ENCODE data around the gene PAFAH1B2. TPM values are rescaled to one million over a fixed set of nuclear protein-coding genes. Genes with fewer than 3 reads are reported as not detected.
"Not testable (repeated sequence)": the region's sequence is repeated elsewhere in the genome, so short reads cannot be mapped to it uniquely, and the experiment has no call there.

Gene PAFAH1B2
- total RNA-seq, 1 experiment from 2014 or later = 153 TPM

DNA sequence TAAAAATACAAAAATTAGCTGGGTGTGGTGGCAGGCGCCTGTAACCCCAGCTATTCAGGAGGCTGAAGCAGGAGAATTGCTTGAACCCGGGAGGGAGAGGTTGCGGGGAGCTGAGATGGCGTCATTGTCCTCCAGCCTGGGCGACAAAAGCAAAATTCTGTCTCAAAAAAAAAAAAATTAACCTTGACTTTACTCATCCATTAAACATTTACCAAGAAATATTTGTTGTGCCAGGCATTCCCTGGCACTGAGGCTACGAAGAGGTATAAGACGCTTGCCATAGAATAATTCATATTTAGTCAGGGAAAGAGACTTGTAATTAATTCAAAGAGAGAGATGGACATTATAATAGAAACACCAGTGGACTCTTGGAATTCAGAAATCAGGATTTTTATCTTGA lies 13.2 kb upstream of the PAFAH1B2 start:
- Histone ChIP-seq H3K9me3 (ENCODE audit: low read depth, low read length, poor library complexity, severe bottlenecking) (no peaks in the 10 kb centered on the region), H3K4me1 (ENCODE audit: insufficient read depth, low read length, poor library complexity, severe bottlenecking) (no peaks in the 10 kb centered on the region), H3K27me3 (replicated peaks; ENCODE audit: insufficient read depth, low read depth, low read length, poor library complexity) (no peaks in the 10 kb centered on the region), H3K4me3 (ENCODE audit: low read depth, low read length, poor library complexity, severe bottlenecking) (no peak overlapping the region), H3K36me3 (ENCODE audit: insufficient read depth, low read length, poor library complexity, severe bottlenecking) (no peaks in the 10 kb centered on the region), H3K27ac (ENCODE audit: low read depth, low read length, poor library complexity, severe bottlenecking) (no peak overlapping the region)
- TF ChIP-seq, protein P1, sequence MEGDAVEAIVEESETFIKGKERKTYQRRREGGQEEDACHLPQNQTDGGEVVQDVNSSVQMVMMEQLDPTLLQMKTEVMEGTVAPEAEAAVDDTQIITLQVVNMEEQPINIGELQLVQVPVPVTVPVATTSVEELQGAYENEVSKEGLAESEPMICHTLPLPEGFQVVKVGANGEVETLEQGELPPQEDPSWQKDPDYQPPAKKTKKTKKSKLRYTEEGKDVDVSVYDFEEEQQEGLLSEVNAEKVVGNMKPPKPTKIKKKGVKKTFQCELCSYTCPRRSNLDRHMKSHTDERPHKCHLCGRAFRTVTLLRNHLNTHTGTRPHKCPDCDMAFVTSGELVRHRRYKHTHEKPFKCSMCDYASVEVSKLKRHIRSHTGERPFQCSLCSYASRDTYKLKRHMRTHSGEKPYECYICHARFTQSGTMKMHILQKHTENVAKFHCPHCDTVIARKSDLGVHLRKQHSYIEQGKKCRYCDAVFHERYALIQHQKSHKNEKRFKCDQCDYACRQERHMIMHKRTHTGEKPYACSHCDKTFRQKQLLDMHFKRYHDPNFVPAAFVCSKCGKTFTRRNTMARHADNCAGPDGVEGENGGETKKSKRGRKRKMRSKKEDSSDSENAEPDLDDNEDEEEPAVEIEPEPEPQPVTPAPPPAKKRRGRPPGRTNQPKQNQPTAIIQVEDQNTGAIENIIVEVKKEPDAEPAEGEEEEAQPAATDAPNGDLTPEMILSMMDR (conservative IDR thresholded peaks at IDR 0.05; ENCODE audit: low read depth, low read length) = no peak
- no peak for TF ChIP-seq EZH2 (IDR thresholded peaks at IDR 0.05; ENCODE audit: borderline replicate concordance, low read depth, low read length, poor library complexity, severe bottlenecking)
- intact Hi-C loops (cut with micrococcal nuclease; ENCODE audit: unreplicated experiment) = loop anchor here (5.0 kb wide), 1 partner anchor 76 kb away; no protein-coding TSS in a partner anchor
- ChIA-PET CTCF (interaction anchor here (0.6 kb wide), 1 partner anchor 277 kb away, joined by 3 read pairs; no protein-coding TSS in a partner anchor), POLR2A (ENCODE audit: low non-redundant PET) (no interaction called here)
- no TSS peak for BruUV-seq (replicated peaks)
- DNase-seq (ENCODE audit: low spot score) = no peak

GRCh38 chr11:117134431-117134830 lies 9.7 kb upstream of the PAFAH1B2 start:
- DNase-seq (ENCODE audit: low spot score) = no peak
- ChIA-PET CTCF (interaction anchor here (0.7 kb wide), 1 partner anchor 98 kb away, joined by 4 read pairs; the partner anchor contains the start of gene RNF214), POLR2A (ENCODE audit: low non-redundant PET) (no interaction called here)
- Histone ChIP-seq H3K36me3 (ENCODE audit: insufficient read depth, low read length, poor library complexity, severe bottlenecking) (no peaks in the 10 kb centered on the region), H3K4me3 (ENCODE audit: low read depth, low read length, poor library complexity, severe bottlenecking) (no peak overlapping the region), H3K9me3 (ENCODE audit: low read depth, low read length, poor library complexity, severe bottlenecking) (no peaks in the 10 kb centered on the region), H3K4me1 (ENCODE audit: insufficient read depth, low read length, poor library complexity, severe bottlenecking) (no peaks in the 10 kb centered on the region), H3K27ac (ENCODE audit: low read depth, low read length, poor library complexity, severe bottlenecking) (no peak overlapping the region), H3K27me3 (replicated peaks; ENCODE audit: insufficient read depth, low read depth, low read length, poor library complexity) (no peaks in the 10 kb centered on the region)
- no TSS peak for BruUV-seq (replicated peaks)
- no peak for TF ChIP-seq EZH2 (IDR thresholded peaks at IDR 0.05; ENCODE audit: borderline replicate concordance, low read depth, low read length, poor library complexity, severe bottlenecking)
- TF ChIP-seq, protein P1 (conservative IDR thresholded peaks at IDR 0.05; ENCODE audit: low read depth, low read length) = no peak
- intact Hi-C loops (cut with micrococcal nuclease; ENCODE audit: unreplicated experiment) = loop anchor here (5.0 kb wide), 1 partner anchor 73 kb away; no protein-coding TSS in a partner anchor

DNA sequence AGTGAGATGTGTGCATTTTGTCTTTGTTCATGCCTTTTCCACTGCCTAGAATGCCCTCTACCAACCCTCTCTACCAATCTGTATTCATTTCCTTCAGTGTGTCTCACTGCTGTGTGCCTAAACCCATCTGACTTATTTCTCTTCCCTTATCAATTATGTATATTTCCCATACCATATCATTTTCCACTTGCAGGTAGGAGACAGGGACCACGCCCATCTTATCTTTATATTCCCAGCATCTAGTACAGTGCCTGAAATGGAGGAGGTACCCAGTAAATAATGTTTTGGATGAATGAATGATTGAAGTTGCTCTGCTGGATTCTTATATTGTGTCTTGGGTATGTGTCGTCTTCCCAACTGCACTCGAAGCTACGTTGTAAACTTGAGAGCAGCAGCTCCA lies 9.1 kb upstream of the PAFAH1B2 start:
- H3K4me1 ChIP-seq (ENCODE audit: insufficient read depth, low read length, poor library complexity, severe bottlenecking); H3K27ac ChIP-seq (ENCODE audit: low read depth, low read length, poor library complexity, severe bottlenecking); H3K9me3 ChIP-seq (ENCODE audit: low read depth, low read length, poor library complexity, severe bottlenecking); H3K27me3 ChIP-seq (replicated peaks; ENCODE audit: insufficient read depth, low read depth, low read length, poor library complexity); H3K4me3 ChIP-seq (ENCODE audit: low read depth, low read length, poor library complexity, severe bottlenecking); BruUV-seq (replicated peaks); H3K36me3 ChIP-seq (ENCODE audit: insufficient read depth, low read length, poor library complexity, severe bottlenecking); POLR2A ChIA-PET (ENCODE audit: low non-redundant PET); CTCF ChIA-PET; DNase-seq (ENCODE audit: low spot score): not testable (repeated sequence)
- intact Hi-C loops (cut with micrococcal nuclease; ENCODE audit: unreplicated experiment) = loop anchor here (5.0 kb wide), 1 partner anchor 72 kb away; no protein-coding TSS in a partner anchor

DNA sequence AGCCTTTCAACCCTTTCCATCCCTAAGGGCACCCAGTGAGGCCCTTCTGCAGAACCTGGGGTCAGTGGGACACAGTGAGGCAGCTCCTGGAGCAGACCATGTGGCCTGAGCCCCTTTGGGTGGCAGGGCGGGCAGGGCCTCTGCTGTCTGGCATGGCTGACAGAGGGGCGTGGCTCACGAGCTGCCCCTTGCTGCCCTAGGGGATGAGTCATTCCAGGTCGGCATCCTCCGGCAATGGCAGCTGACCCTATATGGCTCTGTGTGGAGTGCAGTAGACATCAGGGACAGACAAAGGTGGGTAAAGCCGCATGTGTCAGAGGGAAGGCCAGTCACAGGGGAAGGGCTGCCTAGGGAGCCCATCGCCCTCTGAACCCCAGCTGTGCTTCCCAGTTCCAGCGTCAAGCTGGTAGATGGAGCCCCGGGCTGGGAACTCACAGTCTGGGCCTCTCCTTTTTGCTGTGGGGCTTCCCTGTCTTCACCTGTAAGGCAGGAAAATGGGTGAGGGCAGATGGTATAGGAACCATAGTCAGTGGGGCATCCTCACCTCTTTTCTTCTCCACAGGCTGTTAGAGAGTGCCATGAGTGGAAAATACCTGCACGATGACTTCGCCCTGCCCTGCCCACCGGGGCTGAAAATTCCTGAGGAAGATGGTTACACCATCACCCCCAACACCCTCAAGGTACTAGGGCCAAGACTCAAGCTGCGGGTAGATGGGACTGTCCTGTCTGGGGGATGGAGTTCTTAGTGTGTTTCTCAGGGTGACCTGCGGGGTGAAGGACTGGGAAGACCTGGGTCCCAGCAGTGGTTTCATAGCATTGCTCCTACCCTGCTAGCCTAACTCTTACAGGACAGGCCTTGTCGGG lies 6.6 kb upstream of the PAFAH1B2 start:
- H3K27ac ChIP-seq (ENCODE audit: low read depth, low read length, poor library complexity, severe bottlenecking); CTCF ChIA-PET; DNase-seq (ENCODE audit: low spot score); POLR2A ChIA-PET (ENCODE audit: low non-redundant PET); H3K9me3 ChIP-seq (ENCODE audit: low read depth, low read length, poor library complexity, severe bottlenecking); H3K4me1 ChIP-seq (ENCODE audit: insufficient read depth, low read length, poor library complexity, severe bottlenecking); intact Hi-C loops (cut with micrococcal nuclease; ENCODE audit: unreplicated experiment); H3K4me3 ChIP-seq (ENCODE audit: low read depth, low read length, poor library complexity, severe bottlenecking); BruUV-seq (replicated peaks); H3K27me3 ChIP-seq (replicated peaks; ENCODE audit: insufficient read depth, low read depth, low read length, poor library complexity); H3K36me3 ChIP-seq (ENCODE audit: insufficient read depth, low read length, poor library complexity, severe bottlenecking): not testable (repeated sequence)
